HG02885 (cell line): ENCODE results near the gene WDPCP.
"Not testable (repeated sequence)": the region's sequence is repeated elsewhere in the genome, so short reads cannot be mapped to it uniquely, and the experiment has no call there.

Experiments
- ATAC-seq: cut with Tn5 transposase; IDR thresholded peaks from one replicate; pipeline ENCODE4 v1.9.1; 2021; ENCODE audit warnings: mild to moderate bottlenecking; ENCODE audit not compliant: unreplicated experiment, poor library complexity

Gene WDPCP

DNA sequence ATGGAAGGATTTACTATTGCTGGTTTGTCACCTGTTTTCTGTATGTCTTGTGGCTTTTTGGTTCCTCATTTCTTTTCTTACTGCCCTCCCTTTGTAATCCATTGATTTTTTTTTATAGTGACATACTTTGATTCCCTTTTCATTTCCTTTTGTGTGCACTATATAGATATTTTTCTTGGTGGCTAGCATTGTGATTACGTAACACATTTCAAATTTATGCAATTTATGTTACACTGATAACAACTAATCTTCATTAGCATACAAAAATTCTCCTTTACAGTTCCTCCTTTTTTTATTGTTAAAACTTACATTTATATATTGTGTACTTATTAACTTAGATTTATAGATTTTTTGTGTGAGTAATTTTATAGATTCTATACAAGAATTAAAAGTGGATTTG is 457.1 kb downstream of the WDPCP start:
- ATAC-seq: no peak

DNA sequence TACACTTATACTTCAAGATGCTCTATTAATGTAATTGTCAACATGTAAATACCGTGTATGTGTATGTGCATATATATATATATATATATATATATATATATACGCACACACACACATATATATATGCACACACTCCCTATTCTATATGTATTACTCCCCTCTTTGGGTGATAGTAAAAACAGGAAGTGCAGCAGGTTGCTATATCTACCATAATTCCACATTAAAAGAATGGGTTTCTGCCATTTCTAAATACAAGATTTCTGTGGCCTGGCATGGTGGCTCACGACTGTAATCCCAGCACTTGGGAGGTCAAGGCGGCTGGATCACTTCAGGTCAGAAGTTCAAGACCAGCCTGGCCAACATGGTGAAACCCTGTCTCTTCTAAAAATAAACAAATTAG is 460.7 kb downstream of the WDPCP start:
- no peak for ATAC-seq

DNA sequence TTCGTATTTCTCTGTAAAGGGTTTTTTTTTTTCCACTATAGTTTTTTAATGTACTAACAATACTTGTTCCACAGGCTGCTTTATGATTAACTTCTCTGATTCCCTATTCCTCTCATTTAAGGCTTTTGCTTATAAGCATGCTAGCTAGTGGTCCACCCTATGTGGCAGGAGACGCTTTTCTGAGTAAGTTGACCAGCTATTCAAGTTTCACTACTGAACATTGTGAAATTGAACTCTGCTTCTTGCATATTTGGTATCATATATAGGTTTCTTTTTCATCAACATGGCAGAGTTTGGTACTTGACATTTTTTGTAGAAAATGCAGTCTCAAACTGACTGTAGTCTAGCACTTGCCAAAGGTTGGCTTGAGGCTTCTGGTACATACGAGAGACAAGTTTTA is 463.4 kb downstream of the WDPCP start:
- peak; percentile 79 for ATAC-seq

DNA sequence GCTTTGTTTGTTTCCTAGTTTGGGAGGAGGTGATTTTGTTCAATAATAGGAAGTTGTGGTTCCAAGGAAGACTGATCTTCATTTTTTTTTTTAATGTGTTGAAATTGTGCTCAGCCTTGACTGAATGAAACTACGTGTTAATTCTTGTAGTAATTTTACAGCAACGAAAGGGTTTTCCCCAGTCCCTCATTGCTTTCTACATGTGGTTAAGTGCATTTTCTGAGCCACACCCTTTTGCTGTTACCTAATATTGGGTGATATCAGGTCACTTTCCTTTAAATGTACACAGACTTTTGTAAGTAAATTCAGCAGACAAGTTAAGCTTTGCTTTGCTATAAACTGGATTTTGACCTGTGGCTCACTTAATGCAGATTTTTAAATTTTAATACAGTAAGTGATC is 464.1 kb downstream of the WDPCP start:
- peak; percentile 77 for ATAC-seq

DNA sequence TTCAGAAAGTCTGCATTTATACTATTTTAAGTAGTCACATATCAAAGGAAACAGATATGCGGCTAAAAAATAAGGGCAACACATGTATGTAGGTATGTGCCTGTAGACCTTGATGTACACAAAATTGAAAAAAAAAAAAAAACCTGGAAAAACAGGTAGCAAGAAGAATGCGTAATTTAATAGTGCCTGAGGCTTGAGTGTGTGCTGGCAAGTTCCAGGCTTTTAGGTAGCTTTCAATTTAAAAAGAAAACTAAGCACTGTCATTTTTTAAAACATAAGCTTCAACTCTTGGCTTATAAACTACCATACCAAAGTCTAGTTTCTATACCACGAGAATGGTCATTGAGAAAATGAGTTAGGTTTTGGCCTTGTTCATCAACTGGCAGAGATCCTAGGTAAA is 465.4 kb downstream of the WDPCP start:
- no peak for ATAC-seq

DNA sequence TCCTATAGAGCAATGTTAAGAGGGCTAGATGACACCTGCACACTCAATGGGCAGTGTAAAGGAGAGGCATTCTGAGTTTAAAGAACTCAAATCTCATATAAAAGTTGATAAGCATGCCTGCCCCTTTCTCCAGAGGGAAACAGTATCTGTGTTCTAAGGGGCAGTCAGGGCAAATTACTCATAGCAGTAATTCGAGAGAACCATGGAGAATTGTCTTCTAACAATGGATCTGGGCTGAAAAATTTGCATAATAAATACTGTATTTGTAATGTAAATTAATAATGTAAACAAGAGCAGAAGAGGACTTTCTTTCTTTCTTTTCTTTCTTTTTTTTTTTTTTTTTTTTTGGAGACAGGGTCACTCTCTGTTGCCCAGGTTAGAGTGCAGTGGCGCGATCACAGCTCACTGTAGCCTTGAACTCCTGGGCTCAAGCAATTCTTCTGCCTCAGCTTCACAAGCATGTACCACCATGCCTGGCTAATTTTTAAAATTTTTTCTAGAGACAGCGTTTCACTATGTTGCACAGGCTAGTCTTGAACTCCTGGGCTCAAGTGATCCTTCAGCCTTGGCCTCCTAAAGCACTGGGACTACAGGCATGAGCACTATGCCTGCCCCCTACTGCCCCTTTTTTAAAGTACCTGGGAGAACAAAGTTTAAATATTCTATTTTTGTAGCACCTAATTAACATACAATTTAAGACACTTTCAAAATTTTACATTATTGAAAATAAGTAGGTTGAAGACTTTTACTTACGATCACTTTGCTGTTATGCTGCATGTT is 467.0 kb downstream of the WDPCP start:
- ATAC-seq: no peak

DNA sequence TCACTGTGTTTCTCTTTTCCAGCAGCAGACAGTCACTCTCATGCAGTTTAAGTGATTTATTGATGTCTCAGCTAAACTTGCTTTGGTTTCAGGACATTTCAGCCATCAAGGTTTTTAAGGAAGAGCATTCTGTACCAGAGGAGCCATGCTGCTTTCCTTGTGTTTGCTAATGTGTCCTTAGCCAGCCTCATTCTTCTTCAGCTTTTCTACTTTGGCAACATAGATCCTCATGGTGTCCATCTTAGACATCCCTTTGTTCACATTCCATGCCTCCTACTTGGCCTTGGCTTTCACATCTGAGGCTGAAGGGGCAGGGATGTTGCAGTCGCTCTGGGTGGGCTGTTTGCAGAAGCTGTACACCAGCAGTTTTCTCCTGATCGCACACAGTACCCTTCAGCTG is 469.5 kb downstream of the WDPCP start:
- ATAC-seq: no peak

DNA sequence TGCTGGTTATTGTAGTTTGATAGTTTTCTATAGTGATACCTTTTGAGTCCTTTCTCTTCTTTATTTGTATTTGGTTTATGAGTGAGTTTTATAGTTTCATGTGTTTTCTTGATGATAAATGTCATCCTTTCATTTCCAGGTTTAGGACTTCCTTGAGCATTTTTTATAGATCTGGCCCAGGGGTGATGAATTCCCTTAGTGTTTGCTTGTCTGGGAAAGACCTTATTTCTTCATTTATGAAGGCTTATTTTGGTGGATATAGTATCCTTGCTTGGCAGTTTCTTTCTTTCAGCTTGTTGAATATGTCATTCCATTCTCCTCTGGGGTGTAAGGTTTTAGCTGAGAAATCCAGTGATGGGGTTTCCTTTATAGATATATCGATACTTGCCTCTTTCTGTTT is 483.8 kb downstream of the WDPCP start:
- ATAC-seq: no peak

DNA sequence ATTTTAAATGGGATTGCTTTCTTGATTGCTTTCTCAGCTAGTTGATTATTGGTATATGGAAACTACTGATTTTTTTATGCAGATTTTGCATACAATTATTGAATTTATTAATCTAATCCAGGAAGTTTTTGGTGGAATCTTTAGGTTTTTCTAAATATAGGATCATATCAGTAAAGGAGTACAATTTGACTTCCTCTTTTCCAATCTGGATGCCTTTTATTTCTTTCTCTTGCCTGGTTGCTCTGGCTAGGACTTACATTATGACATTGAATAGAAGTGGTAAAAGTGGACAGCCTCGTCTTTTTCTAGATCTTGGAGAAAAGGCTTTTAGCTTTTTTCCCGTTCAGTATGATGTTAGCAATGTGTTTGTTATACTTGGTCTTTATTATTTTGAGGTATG is 486.3 kb downstream of the WDPCP start:
- ATAC-seq: no peak

DNA sequence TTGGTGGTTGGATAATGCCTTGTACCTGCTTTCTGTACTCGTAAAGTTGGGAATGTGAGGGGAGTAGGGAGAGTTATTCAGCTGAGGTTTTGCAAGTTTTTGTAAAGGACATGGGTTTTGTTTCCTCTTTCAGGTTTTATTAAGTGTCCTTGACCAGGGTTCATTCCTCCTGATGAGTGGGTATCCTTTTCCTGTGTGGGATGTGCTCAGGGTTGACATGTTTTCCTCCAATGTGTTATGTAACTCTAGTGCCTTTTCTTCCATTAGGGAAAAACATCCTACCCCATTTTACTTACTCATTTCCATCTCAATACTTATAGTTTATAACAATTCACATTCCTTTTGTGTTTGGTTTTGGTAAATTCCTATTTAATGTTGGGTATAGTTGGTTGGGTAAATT is 489.2 kb downstream of the WDPCP start:
- ATAC-seq: no peak

DNA sequence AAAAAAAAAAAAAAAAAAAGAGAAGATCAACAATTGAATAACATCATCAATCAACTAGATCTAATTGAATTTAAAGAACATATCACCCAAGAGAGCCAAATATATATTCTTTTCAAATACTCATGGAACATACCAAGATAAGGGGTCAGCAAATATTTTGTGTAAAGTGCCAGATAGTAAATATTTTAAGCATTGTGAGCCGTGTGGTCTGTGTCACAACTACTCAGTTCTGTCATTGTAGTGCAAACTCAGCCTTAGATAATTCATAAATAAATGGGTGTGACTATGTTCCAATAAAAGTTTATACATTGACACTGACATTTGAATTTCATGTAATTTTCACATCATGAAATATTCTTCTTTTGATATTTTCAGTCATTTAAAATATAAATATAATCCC is 491.8 kb downstream of the WDPCP start:
- ATAC-seq: no peak

DNA sequence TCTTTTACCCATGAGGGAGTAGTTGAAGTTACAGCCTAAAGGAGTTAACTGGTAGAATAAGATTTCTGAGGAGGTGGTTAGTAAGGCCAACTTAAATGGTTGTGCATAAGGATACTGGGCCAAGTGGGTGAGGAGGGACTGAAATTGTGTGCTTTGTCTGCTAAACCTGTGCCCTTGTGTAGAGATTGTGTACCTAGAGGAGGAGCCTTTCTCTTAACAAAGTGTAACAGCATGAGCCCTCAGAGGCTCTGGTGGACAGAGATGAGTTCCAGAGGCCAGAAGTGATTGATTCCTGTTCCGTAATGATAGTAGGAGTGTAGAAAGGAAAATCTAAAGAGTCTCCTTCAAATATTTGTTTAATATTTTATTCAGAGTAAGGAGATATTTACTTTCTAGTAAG is 494.8 kb downstream of the WDPCP start:
- ATAC-seq: no peak

DNA sequence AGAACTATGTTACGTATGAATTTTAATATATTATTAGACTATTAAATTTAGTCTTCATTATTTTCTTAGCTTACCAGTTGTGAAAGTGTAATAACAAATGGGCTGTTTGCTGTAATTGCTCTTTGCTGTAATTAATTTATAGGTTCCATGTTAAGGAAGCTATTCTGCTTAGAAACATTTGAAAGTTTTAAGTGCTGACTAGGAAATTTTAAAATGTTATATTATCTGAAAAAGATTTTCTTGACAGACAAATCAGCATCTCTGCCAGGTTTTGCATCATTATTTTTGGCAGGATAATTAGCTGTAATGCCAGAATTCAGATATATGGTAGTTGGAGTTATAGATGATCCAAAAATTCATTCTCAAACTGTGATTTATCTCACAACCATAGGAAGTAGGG is 495.4 kb downstream of the WDPCP start:
- no peak for ATAC-seq

DNA sequence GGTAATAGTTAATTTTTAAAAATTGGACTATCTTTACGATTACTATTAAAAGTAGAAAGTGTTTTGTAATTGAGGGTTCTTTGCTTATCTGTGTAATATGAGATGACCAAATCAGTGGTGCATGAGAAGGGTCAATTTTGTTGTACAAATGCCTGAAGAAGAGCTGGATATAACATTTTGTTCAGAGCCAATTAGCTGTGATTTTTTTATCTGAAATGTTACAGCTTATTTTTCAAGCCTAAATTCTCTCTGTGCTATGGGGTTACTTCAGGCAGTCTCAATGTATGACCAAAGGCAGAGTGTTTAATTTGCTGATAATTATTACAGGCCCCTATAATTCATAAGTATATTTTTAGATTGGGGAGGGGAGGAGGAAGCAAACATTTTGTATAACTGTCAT is 495.9 kb downstream of the WDPCP start:
- ATAC-seq: no peak

DNA sequence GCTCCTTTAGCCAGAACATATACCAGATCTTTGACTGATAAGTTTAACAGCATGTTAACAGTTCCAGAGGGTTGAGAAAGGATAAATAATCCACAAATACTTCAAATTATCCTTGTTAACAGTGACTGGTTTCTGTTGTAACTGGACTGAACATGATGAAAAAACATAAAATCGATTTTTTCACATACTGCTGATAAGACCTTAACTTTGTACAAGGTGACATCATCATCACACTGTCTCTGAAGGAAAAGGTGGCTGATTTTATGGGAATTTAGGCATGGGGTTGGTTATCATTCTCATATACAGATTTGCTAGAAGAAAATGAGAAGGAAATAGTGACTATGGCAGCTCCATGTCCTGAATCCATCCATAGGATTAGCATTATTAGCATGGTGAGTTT is 501.6 kb downstream of the WDPCP start:
- no peak for ATAC-seq

DNA sequence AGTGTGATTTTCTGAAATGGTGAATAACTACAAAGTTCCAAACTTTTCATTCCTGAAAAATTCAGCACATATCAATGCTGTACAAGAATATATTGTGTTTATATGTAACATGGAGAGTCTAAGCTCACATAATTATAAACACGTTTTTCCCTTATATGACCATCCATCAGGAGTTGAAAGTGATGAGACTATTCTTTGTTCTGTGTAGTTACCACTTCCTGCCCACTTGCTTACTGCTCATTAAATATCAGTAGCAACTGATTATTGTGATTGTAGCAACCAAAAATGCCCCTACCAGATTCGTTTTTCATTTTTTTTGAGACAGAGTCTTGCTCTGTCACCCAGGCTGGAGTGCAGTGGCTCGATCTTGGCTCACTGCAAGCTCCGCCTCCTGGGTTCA is 506.9 kb downstream of the WDPCP start:
- ATAC-seq: no peak

DNA sequence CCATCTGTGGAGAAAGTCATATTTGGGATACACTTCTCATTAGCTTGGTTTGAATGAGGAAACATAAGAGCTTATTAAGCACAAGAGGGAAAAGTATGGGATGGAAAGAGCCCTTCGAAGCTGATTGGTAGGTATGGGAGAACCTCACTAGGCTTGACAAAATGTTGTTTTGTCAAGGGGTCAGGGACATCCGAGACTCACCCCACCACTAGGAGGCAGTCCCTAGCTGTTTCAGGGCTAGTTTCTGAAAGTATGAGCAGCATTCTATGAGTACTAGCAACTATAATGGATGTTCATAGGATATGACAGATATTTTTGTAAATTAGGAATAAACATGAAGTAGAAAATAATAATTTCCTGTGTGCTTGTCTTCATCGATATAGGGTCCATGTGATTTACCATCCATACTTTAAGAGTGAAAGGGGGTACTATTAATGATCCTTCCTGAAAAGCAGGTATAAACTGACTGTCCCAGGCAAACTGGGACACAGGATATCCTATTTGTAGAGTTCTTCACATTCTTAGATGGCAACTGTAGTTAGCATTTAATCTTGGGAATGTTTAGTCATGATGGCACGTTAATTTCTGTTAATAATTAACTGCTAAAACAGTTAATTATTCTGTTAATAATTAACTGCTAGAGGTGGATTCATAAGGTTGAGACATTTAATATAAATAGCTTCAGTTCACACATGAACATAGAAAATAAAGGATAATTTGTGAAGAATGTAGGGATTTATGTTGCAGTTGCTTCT is 509.2 kb downstream of the WDPCP start:
- no peak for ATAC-seq

DNA sequence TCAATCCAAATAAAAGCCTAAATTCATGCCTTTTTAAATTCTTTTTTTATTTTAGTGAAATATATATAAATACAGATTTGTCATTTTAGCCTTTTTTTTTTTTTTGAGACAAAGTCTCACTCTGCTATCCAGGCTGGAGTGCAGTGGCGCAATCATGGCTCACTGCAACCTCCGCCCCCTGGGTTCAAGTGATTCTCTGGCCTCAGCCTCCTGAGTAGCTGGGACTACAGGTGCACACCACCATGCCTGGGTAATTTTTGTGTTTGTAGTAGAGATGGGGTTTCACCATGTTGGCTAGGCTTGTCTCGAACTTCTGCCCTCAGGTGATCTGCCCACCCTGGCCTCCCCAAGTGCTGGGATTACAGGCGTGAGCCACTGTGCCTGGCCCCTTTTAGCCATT is 513.9 kb downstream of the WDPCP start:
- ATAC-seq: not testable (repeated sequence)

DNA sequence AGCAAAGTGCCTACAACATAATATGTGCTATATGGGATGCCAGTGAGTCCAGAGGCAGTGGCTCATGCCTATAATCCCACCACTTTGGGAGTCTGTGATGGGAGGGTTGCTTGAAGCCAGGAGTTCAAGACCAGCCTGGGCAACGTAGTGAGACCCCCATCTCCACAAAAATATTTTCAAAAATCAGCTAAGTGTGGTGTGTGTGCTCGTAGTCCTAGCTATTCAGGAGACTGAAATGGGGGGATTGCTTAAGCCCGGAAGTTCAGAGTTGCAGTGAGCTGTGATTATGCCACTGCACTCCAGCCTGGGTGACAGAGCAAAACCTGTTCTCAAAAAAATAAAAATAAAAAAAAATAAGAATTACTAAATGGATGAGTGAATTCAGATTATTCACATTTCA is 514.3 kb downstream of the WDPCP start:
- no peak for ATAC-seq

DNA sequence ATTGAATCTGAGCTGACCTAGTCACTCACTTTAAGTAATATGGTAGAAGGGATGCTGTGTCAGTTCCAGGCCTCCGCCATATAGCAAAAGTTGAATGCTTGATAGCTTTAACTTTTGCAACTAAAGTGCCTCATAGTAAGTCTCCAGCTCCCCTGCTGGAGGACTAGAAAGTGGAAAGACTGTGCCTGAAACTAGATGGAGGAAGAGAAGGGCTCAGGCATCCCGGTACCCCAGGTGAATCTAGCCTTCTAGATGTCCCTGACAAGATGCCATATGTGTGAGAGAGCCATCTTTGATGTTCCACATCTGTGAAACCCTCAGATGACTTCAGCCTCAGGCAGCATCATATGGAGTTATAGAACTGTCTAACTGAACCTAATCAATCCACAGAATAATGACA is 516.6 kb downstream of the WDPCP start:
- ATAC-seq: no peak
